Measurements from ENCODE around the gene ETS1.

DNA sequence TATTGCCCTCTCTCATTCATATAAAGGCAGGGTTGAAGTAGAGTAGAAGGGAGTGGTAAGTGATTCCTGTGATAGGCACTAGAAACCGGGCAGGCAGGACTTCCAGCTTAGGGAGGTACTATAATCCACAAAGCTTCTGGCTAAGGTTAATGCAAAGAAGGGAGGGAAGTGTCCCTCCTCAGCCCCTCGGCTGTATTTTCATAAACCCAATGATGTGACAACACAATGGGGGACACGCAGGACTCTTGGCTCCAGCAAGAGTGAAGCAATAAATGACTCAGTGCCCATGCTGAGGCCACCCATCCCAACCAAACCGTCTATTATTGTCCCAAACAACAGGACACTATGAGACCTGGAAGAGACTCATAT, 90.7 kb downstream of the ETS1 start:
- TF ChIP-seq EZH2 (IDR thresholded peaks at IDR 0.05; ENCODE audit: borderline replicate concordance, low read length) (no peak), CTCF (IDR thresholded peaks at IDR 0.05; ENCODE audit: low read length) (no peak)

Data from OCI-LY1 (cell line).